Natural killer cell (primary cell): Measurements from ENCODE around the gene SLC2A13. TPM values are rescaled to one million over a fixed set of nuclear protein-coding genes. Genes with fewer than 3 reads are reported as not detected.

Experiments
- ATAC-seq, 3 donors: fragments of 150-1000 bp in 2 of 3; fragments of 200-7000 bp in 1 of 3; cut with Tn5 transposase; 1 replicate in 1 of 3; 2 replicates in 2 of 3; pipeline ENCODE4 v1.10.0; 2021; ENCODE audit warnings: mild to moderate bottlenecking in 2 of 3, moderate library complexity in 2 of 3
- DNase-seq, 2 donors: peaks; one replicate each; pipeline versions ENCODE4 v3.0.0 to v3.0.0-alpha.2; 2013 to 2021; ENCODE audit warnings: mixed read lengths in 1 of 2
- H3K27ac ChIP-seq: one replicate; pipeline ENCODE4 v1.5.1; 2013; ENCODE audit warnings: mild to moderate bottlenecking, low read length
- H3K27me3 ChIP-seq: one replicate; pipeline ENCODE4 v1.6.1; 2013; ENCODE audit warnings: low read length; ENCODE audit not compliant: control insufficient read depth, insufficient read depth
- H3K36me3 ChIP-seq: one replicate; pipeline ENCODE4 v1.6.1; 2013; ENCODE audit warnings: low read length; ENCODE audit not compliant: control insufficient read depth, insufficient read depth
- H3K4me1 ChIP-seq: one replicate; pipeline ENCODE4 v1.6.1; 2013; ENCODE audit warnings: low read length; ENCODE audit not compliant: control insufficient read depth, insufficient read depth
- H3K4me3 ChIP-seq: one replicate; pipeline ENCODE4 v1.5.1; 2013; ENCODE audit warnings: low read length
- H3K9me3 ChIP-seq: one replicate; pipeline ENCODE4 v1.6.1; 2013; ENCODE audit warnings: low read length; ENCODE audit not compliant: control insufficient read depth, insufficient read depth
- H3K27ac Mint-ChIP-seq, 2 donors: one replicate each; pipeline ENCODE4 v1.8.0; 2022; ENCODE audit warnings: mild to moderate bottlenecking in 2 of 2, mixed read lengths in 2 of 2, moderate library complexity in 1 of 2
- H3K27me3 Mint-ChIP-seq, 2 donors: one replicate each; pipeline ENCODE4 v1.8.0; 2022; ENCODE audit warnings: low read depth in 2 of 2, mixed read lengths in 2 of 2
- H3K36me3 Mint-ChIP-seq: one replicate; pipeline ENCODE4 v1.8.0; 2022; ENCODE audit warnings: mixed read lengths
- H3K4me1 Mint-ChIP-seq, 2 donors: one replicate each; pipeline ENCODE4 v1.8.0; 2022; ENCODE audit warnings: mixed read lengths in 2 of 2
- H3K4me3 Mint-ChIP-seq: one replicate; pipeline ENCODE4 v1.8.0; 2022; ENCODE audit warnings: mild to moderate bottlenecking, moderate library complexity, mixed read lengths
- H3K9me3 Mint-ChIP-seq, 2 donors: one replicate each; pipeline ENCODE4 v1.8.0; 2022; ENCODE audit warnings: mixed read lengths in 2 of 2
- CTCF ChIP-seq: fragments of 200-600 bp; IDR thresholded peaks from one replicate; pipeline ENCODE4 v1.8.0; 2022; ENCODE audit warnings: antibody characterized with exemption
- WGBS: methylation state at CpG from one replicate; pipeline ENCODE4 v1.1.7; 2013; ENCODE audit warnings: missing lambda C conversion rate; ENCODE audit not compliant: insufficient coverage; 5-methylcytosine and 5-hydroxymethylcytosine counted together
- intact Hi-C: fragments of 100-400 bp; cut with micrococcal nuclease; formaldehyde crosslinking; loops from one replicate; pipeline ENCODE4 v1.14.2; 2022
- total RNA-seq, 4 donors: library from RNA; stranded (reverse); fragments of 120-200 nt in 1 of 4; gene quantifications; one replicate each; pipeline versions ENCODE4 v1.2.3 to v1.2.4, GENCODE V29; 2013 to 2022

The SLC2A13 gene
- total RNA-seq, 3 donors from 2014 or later (not counting 1 experiment from before 2014, with no cell fraction given) = 6.0 to 10.9 (median 8.7) TPM

- Mint-ChIP-seq H3K4me3 (no peak overlapping the region), H3K27ac (no peak overlapping the region), H3K9me3 (no peaks in the 10 kb centered on the region), H3K36me3 (no peaks in the 10 kb centered on the region), H3K4me1 (peaks cover 9 to 13% of the 10 kb centered on the region in 2 donors), H3K27me3 (no peaks in the 10 kb centered on the region)
- intact Hi-C loops = no loop called here
- ATAC-seq (no peak), DNase-seq (no peak)
- Histone ChIP-seq H3K4me1 (no peaks in the 10 kb centered on the region), H3K9me3 (no peaks in the 10 kb centered on the region), H3K36me3 (no peaks in the 10 kb centered on the region), H3K4me3 (no peak overlapping the region), H3K27ac (no peak overlapping the region), H3K27me3 (no peaks in the 10 kb centered on the region)
- TF ChIP-seq CTCF = no peak
- WGBS = 98% methylated on average over 4 of the region's 4 CpGs
Observed at GRCh38 chr12:40086471-40086870, 19.4 kb downstream of the SLC2A13 start.

- Histone ChIP-seq H3K9me3 (no peaks in the 10 kb centered on the region), H3K4me3 (no peak overlapping the region), H3K36me3 (no peaks in the 10 kb centered on the region), H3K27me3 (no peaks in the 10 kb centered on the region), H3K27ac (no peak overlapping the region), H3K4me1 (no peaks in the 10 kb centered on the region)
- intact Hi-C loops = no loop called here
- H3K36me3 Mint-ChIP-seq = peaks cover 13% of the 10 kb centered on the region
- H3K9me3 Mint-ChIP-seq = peaks cover 0 to 4% of the 10 kb centered on the region in 2 donors
- H3K4me1 Mint-ChIP-seq = no peaks in the 10 kb centered on the region
- no peak overlapping the region for H3K4me3 Mint-ChIP-seq
- WGBS = 95% methylated on average over 2 of the region's 2 CpGs
- H3K27me3 Mint-ChIP-seq = peaks cover 3 to 8% of the 10 kb centered on the region in 2 donors
- no peak overlapping the region for H3K27ac Mint-ChIP-seq
- ATAC-seq (no peak), DNase-seq (no peak)
- TF ChIP-seq CTCF = no peak
Observed at GRCh38 chr12:40078266-40078665, 27.6 kb downstream of the SLC2A13 start.

- intact Hi-C loops = no loop called here
- Mint-ChIP-seq H3K9me3 (peaks cover 0 to 4% of the 10 kb centered on the region in 2 donors), H3K36me3 (peaks cover 13% of the 10 kb centered on the region), H3K27me3 (peaks cover 3 to 8% of the 10 kb centered on the region in 2 donors), H3K27ac (no peak overlapping the region), H3K4me1 (no peaks in the 10 kb centered on the region), H3K4me3 (no peak overlapping the region)
- no peak for TF ChIP-seq CTCF
- H3K4me1 ChIP-seq = no peaks in the 10 kb centered on the region
- DNase-seq = no peak
- no peak for ATAC-seq
- H3K36me3 ChIP-seq = no peaks in the 10 kb centered on the region
- no peak overlapping the region for H3K4me3 ChIP-seq
- no peaks in the 10 kb centered on the region for H3K9me3 ChIP-seq
- H3K27me3 ChIP-seq = no peaks in the 10 kb centered on the region
- no peak overlapping the region for H3K27ac ChIP-seq
Observed at GRCh38 chr12:40075458-40075857, 30.4 kb downstream of the SLC2A13 start.

- H3K36me3 ChIP-seq = no peaks in the 10 kb centered on the region
- H3K4me3 Mint-ChIP-seq = no peak overlapping the region
- H3K9me3 Mint-ChIP-seq = no peaks in the 10 kb centered on the region
- no peak overlapping the region for H3K27ac ChIP-seq
- H3K27ac Mint-ChIP-seq = no peak overlapping the region
- no peak for DNase-seq
- WGBS = 95% methylated on average over 2 of the region's 2 CpGs
- no peaks in the 10 kb centered on the region for H3K9me3 ChIP-seq
- H3K4me1 Mint-ChIP-seq = no peaks in the 10 kb centered on the region
- no peaks in the 10 kb centered on the region for H3K4me1 ChIP-seq
- no peaks in the 10 kb centered on the region for H3K36me3 Mint-ChIP-seq
- intact Hi-C loops = no loop called here
- H3K4me3 ChIP-seq = no peak overlapping the region
- no peaks in the 10 kb centered on the region for H3K27me3 Mint-ChIP-seq
- ATAC-seq = no peak
- no peaks in the 10 kb centered on the region for H3K27me3 ChIP-seq
- no peak for TF ChIP-seq CTCF
Observed at GRCh38 chr12:40068416-40068815, 37.5 kb downstream of the SLC2A13 start.
